HPDE6-E6E7 (cell line): ENCODE data around the gene HTR7.
"Not testable (repeated sequence)": the region's sequence is repeated elsewhere in the genome, so short reads cannot be mapped to it uniquely, and the experiment has no call there.

Experiments used
- DNase-seq: peaks from one replicate; pipeline ENCODE4 v3.0.0; 2011; ENCODE audit warnings: missing footprints; ENCODE audit errors: extremely low spot score

HTR7 gene

DNA sequence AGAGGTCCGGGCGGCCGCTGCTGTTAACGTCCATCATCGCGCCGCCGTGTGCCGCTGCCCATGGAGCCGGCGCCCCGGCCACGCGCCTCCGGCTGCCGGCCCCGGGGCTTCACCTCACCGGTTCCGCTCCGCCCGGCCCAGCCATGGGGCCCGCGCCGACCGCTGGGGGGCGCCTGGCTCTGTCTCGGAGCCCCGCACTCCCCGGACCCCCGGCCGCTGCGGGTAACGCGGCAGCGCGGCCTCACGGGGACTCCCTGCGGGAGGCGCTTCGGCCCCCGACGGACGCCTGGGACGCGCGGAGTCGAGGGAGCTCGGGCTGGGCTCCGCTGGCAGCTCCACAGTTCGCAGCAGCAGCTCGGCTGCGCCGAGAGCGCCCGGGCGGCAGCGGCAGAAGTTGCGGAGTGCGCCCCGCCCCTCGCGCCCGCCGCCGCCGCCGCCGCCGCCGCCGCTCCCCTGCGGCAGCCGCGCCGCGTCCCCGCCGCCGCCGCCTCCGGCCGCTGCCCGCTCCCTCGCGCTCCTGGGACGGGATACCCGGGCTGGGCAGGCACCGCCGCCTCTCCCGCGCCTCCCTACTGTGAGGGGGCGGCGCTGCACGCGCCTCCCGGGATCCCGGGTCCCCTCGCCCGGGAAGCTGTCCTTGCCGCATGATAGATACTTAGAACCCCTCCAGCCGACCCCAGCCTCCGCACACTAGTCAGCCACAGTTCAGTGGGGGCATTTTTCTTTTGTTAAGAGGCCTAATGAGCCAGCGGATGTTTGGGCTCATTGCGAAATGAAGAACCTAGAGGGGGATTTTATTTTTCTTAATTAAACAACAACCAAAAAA is at the start of gene HTR7:
Gene HTR7, minus strand, starts transcription at position 405 of the 826 bp plus-strand sequence. Its CDS starts 368 bp downstream, at position 37.
- no peak for DNase-seq

GRCh38 chr10:90906596-90906995 is 48.8 kb upstream of the HTR7 start:
- no peak for DNase-seq

DNA sequence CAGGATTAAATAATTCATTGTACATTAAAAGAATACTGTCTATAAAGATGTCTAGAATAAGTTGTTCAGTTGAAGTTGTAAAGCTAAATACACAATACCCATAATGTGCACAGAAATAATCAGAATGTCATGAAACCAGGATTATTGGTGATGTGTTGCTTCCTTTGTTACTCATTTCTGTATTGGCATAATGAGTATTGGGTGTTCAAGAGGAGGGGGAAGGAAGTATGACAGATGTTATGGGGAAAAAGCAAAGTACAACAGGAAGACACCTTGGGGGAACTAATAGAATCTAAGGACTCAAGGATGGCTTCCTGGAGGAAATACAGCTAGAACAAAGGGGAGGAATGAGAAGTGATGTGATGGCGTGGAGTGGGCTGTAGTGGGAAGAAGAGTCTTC is 48.1 kb upstream of the HTR7 start:
- no peak for DNase-seq

GRCh38 chr10:90896916-90897315 is 39.1 kb upstream of the HTR7 start:
- DNase-seq, result not testable (repeated sequence)

DNA sequence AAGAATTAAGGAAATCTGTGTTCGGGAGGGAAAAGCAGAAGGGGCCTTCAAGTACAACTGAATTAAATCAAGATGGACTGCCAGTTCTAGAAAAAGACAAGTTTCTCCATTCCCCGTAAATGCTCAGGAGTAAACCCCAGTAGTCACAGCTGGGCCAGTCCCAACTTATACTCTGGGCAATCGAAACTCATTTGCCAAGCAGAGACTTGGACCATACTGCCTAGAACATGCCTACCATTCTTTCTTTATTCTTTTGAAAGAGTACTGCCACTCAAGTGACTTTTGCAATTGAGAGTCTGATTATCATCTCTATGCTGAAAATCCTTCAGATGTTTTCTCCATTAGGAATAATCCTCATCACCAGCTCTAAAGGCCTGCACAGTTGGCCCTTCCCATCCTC is 35.4 kb upstream of the HTR7 start:
- DNase-seq, result no peak

- DNase-seq, result no peak
These were observed 32.5 kb upstream of the HTR7 start for GRCh38 chr10:90890347-90890746.

DNA sequence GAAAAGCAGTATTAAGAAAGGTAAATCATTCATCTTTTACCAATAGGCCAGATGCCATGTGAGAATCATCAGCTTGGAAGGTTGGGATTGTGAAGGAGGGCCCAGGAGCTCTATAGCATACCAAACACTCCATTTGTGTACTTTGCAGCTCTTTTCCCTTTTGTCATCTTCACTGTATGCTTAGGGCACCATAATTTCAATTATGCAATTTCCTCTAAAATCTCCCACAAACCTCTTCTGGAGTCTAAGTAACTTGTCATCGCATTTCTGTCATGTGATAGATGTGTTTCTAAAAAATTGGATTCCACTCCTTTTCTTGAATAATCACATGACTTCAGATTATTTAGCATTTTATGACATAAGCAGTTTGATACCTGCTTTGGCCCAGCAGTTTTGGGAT is 31.8 kb upstream of the HTR7 start:
- DNase-seq, result no peak

- DNase-seq, result no peak
These were observed 30.5 kb upstream of the HTR7 start for GRCh38 chr10:90888387-90888786.

GRCh38 chr10:90887555-90887954 is 29.7 kb upstream of the HTR7 start:
- no peak for DNase-seq

DNA sequence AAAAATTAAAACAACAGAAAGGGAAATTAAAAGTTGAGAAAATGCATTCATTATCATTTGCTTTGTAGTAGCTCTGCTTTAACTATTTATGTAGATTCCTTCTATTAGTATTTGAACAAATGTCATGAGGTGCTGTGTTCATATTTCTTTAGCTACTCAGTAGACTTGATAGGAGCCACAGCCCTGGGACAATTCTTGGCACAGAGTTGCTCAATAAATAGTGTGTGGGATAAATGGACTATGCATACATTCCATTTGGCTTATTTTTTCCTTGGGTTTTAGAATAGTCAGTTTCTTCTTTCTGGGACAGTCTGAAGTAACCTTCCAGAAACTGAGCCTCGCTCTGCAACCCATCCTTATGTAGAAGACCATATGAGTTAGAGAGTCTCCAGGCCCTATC is 27.3 kb upstream of the HTR7 start:
- DNase-seq, result no peak

GRCh38 chr10:90884431-90884830 is 26.6 kb upstream of the HTR7 start:
- no peak for DNase-seq

- not testable (repeated sequence) for DNase-seq
These were observed 22.4 kb upstream of the HTR7 start for GRCh38 chr10:90880059-90880719.

DNA sequence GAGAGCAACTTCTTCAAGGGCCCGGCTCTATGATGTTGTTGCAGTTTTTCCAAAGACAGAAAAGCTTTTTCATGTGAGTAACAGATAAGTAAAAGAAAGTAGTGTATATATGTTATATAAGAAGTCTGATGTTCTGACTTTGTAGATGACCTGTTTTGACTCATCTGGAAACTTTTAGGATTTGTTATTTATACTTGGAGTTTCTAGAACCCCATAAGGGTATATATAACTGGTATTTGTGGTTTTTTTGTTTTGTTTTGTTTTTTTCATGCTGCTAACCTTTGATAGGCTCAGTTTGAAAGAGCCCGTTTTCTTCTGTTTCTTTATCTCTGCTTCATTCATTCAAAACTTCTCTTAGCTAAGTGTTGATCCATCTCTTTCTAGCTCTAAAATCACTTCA is 21.2 kb upstream of the HTR7 start:
- DNase-seq, result no peak

- DNase-seq, result no peak
These were observed 14.8 kb upstream of the HTR7 start for GRCh38 chr10:90872648-90873020.

GRCh38 chr10:90871766-90872647 is 14.2 kb upstream of the HTR7 start, which contains the start of gene RPP30:
Gene RPP30 (plus strand): TSS chr10:90871974. CDS start chr10:90871987, 13 bp downstream.
- peak; percentile 85 for DNase-seq

DNA sequence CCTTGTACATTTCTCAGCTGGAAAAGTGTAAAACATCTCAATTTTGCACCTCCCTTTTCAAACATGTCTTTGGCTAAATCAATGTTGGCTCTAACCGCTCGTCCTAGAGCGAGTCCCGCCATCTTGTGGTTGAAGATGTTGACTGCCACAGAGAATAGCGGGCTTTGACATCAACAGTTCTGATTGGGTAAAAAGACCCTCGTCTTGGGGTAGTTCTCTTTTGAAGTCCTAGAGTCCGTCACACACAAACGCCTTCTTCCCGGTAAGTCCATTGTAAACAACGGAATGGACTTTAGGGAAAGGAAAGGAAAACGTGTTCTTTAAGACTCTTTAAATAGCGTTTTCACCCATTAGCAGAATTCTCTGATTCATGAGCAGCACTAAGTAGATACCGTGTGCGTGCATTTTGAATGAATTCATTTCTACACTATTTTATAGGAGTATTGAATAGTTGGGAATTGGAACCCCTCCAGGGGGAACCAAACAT is 13.5 kb upstream of the HTR7 start:
- no peak for DNase-seq

DNA sequence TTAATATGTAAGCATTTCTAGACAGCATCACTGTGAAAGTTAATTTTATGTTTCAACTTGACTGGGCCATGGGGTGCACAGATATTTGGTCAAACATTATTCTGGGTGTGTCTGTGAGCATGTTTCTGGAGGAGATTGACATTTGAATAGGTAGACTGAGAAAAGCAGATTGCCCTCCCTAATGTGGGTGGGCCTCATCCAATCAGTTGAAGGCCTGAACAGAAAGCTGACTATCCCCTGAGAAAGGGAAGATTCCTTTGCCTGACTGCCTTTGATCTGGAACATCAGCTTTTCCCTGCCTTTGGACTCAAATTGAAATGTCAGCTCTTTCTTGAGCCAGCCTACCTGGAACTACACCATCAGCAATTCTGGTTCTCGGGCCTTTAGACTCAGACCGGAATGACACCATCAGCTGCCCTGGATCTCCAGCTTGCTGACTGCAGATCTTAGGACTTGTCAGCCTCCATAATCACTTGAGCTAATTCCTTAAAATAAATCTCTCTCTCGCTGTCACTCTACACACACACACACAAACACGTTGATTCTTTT is 8.3 kb upstream of the HTR7 start:
- DNase-seq, result no peak

DNA sequence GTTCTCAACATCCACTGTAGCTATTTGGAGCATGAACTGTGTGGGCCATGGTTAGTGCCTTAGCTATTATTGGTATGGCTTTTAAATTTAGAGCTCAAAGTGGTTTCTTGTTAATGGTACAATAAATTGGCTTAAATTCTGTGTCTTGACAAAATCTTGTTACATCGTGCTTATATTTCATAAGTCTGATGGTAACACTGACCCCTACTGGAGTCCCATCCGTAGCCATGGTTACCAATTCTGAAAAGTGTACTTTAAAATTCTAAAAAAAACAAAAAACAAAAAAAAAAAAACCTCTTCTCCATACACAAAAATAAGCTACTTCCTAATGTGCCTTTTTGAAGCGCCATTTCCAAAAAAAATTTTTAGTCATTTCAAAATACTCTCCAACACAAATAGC is 7.6 kb upstream of the HTR7 start:
- DNase-seq, result no peak

DNA sequence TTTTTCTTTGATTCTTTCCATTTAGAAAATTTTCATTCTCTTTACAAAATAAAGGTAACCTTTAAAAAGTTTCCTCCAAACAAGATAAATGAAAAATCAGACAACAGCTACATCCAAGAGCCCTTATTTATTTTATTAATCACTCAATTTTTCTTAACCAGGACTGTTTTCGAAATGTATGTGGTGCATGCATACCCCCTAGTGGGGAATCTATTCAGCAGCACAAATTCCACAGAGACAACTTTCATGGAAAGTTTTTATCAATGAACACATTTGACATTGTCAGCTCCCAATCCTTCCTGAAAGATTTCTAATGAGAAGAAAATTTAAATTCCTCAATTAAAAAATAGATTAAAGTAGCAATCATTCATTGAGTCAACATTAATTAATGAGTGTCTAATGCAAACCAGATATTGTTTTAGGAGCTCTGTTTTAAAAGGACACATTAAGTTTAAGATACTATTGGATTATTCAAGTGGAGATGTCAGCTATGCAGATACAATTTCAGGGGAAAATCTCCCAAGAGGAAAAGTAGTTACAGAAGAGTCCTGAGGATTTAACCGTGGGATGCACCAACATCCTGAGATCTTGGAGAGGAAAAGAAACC is 5.2 kb upstream of the HTR7 start:
- DNase-seq, result no peak

DNA sequence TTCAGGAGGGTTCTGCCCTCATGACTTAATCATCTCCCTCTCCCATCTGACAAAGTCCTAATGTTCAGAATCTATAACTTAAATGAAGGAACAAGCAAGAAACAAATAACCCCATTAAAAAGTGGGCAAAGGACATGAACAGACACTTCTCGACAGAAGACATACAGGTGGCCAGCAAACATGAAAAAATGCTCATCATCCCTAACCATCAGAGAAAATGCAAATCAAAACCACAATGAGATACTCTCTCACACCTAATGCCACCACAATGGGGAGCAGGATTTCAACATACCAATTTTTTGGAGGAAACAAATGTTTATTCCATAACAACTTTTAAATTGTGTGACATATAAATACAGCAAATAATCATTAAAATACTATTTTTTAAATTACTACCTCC is 3.0 kb upstream of the HTR7 start:
- DNase-seq, result no peak

GRCh38 chr10:90859321-90859751 is 1.5 kb upstream of the HTR7 start:
- DNase-seq, result no peak
